DLD1 (cell line): ENCODE data around the gene MYO15A.

ENCODE experiments used
- in situ Hi-C: cut with HindIII; loops from 2 replicates; pipeline ENCODE4 v1.10.0; 2017; ENCODE audit warnings: low sequenced_read_pairs

Gene MYO15A

GRCh38 chr17:18124345-18125126 lies 16.0 kb downstream of the MYO15A start:
- in situ Hi-C loops, result no loop called here

DNA sequence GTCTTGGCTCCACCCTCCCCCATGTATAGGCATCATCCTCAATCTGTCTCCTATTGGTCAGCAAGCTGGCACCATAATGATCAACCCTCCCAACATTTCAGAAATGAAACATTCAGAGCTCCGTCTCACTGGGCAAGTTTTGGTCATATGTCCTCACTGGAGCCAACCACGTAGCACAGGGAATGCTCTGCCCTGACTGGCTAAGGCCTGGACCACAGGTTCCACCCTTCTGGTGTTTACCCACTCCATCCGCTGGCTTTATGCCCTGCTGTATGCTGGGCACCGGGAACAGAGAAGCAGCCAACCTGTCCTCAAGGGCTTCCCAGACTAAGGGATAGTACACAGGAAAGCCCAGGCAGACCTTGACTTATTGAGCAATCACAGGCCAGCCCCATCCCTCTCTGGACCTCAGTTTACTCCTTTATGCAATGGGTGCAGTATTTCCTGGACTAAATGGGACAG lies 20.5 kb downstream of the MYO15A start:
- in situ Hi-C loops, result no loop called here

DNA sequence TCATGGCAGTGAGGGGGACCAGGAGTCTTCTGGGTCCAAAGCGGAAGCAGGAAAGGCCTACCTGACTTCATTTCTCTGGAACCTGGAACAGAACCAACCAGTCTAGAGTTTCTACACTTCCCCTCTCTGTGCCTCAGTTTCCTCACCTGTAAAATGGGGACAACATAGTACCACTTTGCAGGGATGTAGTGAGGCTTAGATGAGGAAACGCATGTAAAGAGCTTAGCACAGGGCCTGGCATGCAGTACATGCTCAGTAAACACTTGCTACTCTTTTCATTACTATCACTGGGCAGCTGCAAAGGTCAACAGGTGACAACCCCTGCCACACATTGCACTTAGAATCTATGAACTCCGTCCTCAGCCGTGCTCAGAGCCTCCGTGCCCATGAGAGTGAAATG lies 24.2 kb downstream of the MYO15A start:
- in situ Hi-C loops, result no loop called here

GRCh38 chr17:18136357-18136756 lies 27.8 kb downstream of the MYO15A start:
- in situ Hi-C loops, result no loop called here

- in situ Hi-C loops, result no loop called here
These were observed 29.7 kb downstream of the MYO15A start for GRCh38 chr17:18138065-18138749.

GRCh38 chr17:18139092-18139491 lies 30.5 kb downstream of the MYO15A start:
- in situ Hi-C loops, result no loop called here

DNA sequence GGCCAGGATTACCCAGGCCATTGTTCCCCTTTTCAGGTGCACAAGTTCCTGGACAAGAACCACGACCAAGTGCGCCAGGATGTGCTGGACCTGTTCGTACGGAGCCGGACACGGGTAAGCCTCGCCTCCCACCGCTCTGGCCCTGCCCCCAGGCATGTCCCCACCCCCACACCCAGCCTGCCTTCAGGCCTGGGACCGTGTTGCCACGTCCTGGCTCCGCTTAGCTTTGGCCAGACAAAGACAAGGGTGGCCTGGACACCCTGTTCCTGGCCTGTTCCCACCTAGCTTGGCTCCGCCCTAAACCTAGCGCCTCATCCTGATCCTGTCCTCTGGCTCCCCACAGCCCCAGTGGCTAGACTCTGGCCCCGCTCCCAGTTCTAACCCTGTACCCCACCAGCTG lies 30.9 kb downstream of the MYO15A start:
- in situ Hi-C loops, result no loop called here

DNA sequence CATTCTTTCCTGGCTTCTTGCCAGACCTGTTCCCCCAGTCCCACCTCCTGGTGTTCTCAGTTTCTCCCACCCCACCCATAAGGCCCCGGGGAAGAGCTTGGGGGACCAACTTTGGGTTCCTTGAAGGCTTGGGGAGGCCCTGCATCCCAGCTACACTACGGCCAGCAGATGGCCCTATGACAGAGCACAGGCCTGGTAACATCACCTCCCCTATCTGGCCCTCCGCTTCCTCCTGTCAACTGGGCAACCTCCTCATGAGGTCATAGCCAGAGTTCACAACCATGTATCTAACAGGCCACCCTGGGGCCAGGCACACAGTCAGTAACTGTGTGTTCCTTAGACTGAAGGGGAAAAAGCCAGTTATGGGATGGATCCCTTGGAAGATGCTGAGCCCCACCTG lies 31.4 kb downstream of the MYO15A start:
- in situ Hi-C loops, result no loop called here

GRCh38 chr17:18140648-18141047 lies 32.1 kb downstream of the MYO15A start:
- in situ Hi-C loops, result no loop called here

- in situ Hi-C loops, result no loop called here
These were observed 32.8 kb downstream of the MYO15A start for GRCh38 chr17:18141210-18141803.

DNA sequence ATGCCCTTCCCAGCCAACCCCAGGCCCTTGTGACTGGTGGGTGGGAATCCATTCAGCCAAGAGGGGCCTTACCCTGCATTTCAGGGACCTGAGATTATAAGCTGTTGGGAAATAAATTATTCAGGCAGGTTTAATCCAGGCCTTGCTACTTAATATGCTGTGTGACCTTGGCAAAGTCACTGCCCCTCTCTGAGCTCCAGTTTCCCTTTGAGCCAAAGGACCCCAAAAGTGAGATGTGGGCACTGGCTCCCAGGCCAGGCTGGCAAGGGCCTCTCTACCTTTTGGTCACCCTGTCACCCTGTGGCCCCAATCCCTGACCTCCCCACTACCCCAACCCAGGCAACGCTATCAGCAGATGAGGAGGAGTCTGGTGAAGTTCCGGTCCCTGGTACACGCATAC lies 33.9 kb downstream of the MYO15A start:
- in situ Hi-C loops, result no loop called here

DNA sequence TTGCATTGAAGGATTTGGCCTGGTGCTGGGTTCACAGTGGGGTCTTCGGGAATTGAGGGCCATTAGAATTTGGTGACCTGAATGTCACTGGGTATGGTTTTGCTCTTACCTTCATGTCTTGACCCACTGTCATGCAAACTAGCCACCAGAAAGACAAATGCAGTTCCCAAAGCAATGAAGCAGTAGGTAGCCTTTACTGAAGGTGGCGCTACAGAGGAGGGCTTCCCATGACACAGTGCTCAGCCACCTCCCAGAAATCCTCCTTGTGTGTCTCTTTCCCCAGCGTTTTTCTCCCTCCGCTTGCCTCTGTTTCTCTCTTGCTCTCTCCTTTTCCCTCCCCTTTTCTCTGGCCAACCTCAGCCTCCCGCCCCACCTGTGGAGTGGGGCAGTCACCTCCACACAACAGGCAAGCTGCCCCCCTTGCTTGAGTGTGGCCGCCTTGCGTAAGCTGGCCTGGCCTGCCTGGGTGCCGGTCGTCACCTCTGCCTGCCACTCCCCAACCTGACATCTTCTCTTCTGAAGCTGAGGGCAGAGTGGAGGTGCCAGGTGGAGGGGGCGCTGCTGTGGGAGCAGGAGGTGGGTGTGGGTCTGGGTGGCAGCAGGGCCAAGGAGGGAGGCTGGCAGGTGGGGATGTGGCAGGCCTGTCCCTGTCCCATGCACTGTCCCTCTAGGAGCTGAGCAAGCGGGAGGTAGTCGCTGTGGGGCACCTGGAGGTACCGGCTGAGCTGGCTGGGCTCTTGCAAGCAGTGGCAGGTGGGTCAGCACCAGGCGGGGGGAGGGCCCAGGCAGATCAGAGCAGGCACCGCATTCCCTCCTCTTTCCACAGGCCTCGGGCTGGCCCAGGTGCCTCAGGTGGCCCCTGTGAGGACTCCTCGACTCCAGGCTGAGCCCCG lies 34.7 kb downstream of the MYO15A start:
- in situ Hi-C loops, result no loop called here

DNA sequence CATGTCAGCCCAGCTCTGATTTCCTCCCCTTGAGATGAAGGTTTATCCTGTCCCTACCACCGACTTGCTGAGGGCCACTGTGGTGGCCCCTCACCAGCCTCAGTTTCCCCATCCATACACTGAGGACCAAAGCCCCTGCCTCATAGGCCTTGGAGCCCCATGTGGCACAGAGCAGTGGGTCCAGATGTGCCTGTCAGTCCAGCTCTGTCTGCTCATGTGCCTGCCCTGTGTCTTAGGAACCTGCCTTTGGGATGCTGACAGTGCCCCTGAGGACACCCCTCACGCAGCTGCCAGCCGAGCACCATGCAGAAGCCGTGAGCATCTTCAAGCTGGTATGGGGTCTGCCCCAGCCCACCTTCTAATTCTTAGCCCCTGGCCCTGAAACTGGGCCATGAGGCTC lies 35.7 kb downstream of the MYO15A start:
- in situ Hi-C loops, result no loop called here

GRCh38 chr17:18144855-18145254 lies 36.3 kb downstream of the MYO15A start:
- in situ Hi-C loops, result no loop called here

DNA sequence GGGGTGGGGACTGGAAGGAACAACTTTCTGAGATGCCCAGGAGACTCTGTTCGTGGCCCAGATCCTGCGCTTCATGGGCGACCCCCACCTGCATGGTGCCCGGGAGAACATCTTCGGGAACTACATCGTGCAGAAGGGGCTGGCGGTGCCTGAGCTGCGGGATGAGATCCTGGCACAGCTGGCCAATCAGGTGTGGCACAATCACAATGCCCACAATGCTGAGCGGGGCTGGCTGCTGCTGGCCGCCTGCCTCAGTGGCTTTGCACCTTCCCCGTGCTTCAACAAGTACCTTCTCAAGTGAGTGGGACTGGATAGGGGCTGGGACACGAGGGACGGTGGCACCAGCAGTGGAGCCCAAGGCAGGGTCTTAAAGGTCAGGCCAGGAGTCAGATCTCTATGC lies 37.3 kb downstream of the MYO15A start:
- in situ Hi-C loops, result no loop called here

DNA sequence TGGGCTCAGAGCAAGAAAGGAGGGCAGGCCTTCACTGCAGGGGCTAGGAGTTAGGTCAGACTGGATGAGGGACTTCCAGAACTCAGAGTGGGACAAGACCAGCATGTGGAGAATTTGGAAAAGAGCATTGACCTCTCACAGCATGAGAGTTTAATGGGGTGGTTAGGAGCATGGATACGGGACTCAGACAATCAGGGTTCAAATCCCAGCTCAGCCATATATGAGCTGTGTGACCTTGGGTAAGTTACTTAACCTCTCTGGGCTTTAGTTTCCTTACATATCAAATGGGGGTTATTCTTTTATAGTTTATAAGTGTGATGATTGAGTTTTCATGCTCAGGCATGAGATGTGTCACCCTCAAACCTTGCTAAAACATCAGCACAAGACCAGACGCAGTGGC lies 37.7 kb downstream of the MYO15A start:
- in situ Hi-C loops, result no loop called here

DNA sequence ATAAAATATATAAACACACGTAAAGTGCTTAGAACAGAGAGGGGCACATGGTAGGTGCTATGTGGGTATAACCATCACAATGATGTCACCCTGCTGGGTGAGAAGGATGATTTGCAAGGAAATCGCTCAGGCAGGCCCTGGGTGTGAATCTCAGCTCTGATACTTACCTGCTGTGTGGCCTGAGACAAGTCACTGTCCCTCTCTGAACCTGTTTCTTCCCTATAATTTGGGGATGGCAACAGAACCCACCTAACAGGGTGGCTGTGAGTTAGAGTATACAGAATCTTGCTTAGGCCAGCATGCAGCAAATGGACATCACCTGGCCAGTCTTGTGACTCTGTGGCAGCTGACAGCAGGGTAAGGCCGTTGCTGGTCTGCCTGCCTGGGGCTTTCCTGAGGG lies 38.4 kb downstream of the MYO15A start:
- in situ Hi-C loops, result no loop called here

DNA sequence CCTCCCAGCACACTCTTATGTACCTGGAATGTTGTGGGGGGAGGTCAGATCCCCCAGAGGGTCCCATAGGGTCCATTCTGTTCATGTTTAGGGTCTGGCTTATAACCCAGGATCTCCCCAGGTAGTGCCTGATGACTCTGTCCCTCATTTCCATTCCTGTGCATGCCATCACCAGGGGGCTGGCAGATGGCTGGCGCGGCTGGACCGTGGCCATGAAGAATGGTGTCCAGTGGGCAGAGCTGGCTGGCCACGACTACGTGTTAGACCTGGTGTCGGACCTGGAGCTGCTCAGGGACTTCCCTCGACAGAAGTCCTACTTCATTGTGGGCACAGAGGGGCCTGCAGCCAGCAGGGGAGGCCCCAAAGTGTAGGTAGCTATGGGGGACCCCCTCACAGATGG lies 40.0 kb downstream of the MYO15A start:
- in situ Hi-C loops, result no loop called here

DNA sequence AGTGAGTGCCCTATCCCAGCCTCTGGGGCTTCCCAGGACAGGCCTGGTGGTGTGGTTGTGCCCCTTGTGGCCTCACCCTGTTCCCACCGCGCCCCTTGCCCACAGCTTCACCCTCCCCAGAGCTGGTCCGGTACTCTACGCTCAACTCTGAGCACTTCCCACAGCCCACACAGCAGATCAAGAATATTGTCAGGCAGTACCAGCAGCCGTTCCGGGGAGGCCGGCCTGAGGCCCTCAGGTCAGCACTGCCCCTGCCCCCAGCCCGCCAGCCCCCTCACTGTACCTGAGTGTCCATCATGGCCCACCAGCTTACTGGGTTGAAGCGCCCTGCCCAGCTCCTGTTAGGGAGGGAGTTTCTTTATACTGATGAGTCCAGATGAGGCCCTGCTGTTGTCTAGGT lies 42.7 kb downstream of the MYO15A start:
- in situ Hi-C loops, result no loop called here

DNA sequence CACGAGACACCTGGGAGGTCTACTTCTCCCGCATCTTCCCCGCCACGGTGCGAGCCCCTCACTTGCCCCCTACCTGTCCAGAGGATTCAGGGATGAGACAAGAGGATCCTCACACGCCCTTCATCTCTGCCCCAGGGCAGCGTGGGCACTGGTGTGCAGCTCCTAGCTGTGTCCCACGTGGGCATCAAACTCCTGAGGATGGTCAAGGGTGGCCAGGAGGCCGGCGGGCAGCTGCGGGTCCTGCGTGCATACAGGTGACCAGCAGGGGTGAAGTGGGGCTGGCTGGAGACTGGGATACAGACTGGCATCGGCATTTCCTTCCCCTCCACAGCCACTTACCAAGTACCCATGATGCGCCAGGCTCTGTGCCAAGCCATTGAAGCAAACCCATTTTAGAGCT lies 46.6 kb downstream of the MYO15A start:
- in situ Hi-C loops, result no loop called here
